Measurements from ENCODE around the gene FBXL5.

Gene FBXL5

DNA sequence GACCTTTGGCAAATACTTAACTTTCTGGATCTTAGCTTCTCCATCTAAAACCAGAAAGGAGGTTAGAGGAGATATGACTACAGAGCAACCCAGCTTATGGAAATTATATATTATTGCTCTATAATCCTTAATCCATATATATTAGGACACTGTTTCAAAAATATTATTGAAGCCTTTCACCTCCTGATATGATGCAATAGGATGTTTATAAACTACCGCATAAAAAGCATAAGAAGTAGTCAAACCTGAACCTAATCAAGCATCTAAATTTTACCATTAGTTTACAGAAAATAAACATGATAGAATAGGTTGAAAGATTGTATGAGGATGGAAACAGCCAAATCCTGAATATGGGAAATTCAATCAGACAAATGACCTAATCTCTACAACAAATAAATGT lies 20.9 kb upstream of the FBXL5 start:
- Histone ChIP-seq H3K23ac (ENCODE audit: low read depth, low read length, poor library complexity) (no peak overlapping the region), H2AK5ac (ENCODE audit: low read depth, low read length) (no peak overlapping the region), H2BK15ac (ENCODE audit: low read length) (no peak overlapping the region), H3K14ac (ENCODE audit: low read length) (no peak overlapping the region), H3K9me3 (replicated peaks in 1 of 2; ENCODE audit: control insufficient read depth in 2 of 2, insufficient read depth in 1 of 2, low read depth in 1 of 2, low read length in 2 of 2) (peaks cover 0 to 29% of the 10 kb centered on the region in 2 donors), H3K4ac (ENCODE audit: low read length) (no peak overlapping the region), H3K4me2 (ENCODE audit: insufficient read depth, low read length, poor library complexity, severe bottlenecking) (no peak overlapping the region), H3K27me3 (ENCODE audit: control insufficient read depth in 3 of 3, insufficient read depth in 3 of 3, low read depth in 1 of 3, low read length in 3 of 3) (no peaks in the 10 kb centered on the region), H3K18ac (ENCODE audit: low read length) (no peak overlapping the region), H2BK5ac (ENCODE audit: low read length) (no peak overlapping the region), H3K79me1 (ENCODE audit: low read depth, low read length) (peaks cover 4% of the 10 kb centered on the region), H2BK120ac (ENCODE audit: low read depth, low read length) (no peak overlapping the region), H3K9ac (ENCODE audit: low read depth, low read length, poor library complexity) (no peak overlapping the region), H3K4me3 (ENCODE audit: low read length in 2 of 2) (no peak overlapping the region), H4K91ac (ENCODE audit: low read depth, low read length, poor library complexity) (no peak overlapping the region), H3K27ac (replicated peaks; ENCODE audit: low read length) (no peak overlapping the region), H2BK12ac (ENCODE audit: low read length) (no peak overlapping the region), H3K4me1 (ENCODE audit: control insufficient read depth in 2 of 2, insufficient read depth in 1 of 2, low read depth in 1 of 2, low read length in 2 of 2) (no peaks in the 10 kb centered on the region), H3K36me3 (replicated peaks in 1 of 2; ENCODE audit: control insufficient read depth in 2 of 2, insufficient read depth in 2 of 2, low read length in 2 of 2) (peaks cover 2 to 67% of the 10 kb centered on the region in 2 donors), H2AFZ (ENCODE audit: low read length) (no peak overlapping the region), H4K8ac (ENCODE audit: low read depth, low read length) (no peak overlapping the region)
- no peak for DNase-seq (ENCODE audit: low spot score)
- no CpG with 5 or more reads among the region's 1 CpG for WGBS, 2 donors (ENCODE audit: extremely low coverage in 2 of 2, insufficient read length in 2 of 2, insufficient replicate concordance in 1 of 2)

DNA sequence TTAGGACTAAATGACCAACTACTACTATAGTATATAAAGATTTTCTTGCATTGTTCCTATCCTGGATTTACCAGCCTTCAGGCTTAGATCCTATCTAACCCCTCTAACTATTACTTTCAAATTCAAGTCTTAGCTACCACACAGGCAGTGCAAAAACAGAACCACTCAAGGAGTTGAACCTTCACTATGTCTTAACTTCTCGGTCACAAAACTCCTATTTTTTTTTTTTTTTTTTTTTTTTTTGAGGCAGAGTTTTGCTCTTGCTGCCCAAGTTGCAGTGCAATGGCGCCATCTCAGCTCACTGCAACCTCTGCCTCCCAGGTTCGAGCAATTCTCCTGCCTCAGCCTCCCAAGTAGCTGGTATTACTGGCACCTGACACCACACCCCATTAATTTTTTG lies 20.2 kb upstream of the FBXL5 start:
- H3K36me3 ChIP-seq (replicated peaks in 1 of 2; ENCODE audit: control insufficient read depth in 2 of 2, insufficient read depth in 2 of 2, low read length in 2 of 2): peaks cover 2 to 68% of the 10 kb centered on the region in 2 donors
- no peak overlapping the region for H3K23ac ChIP-seq (ENCODE audit: low read depth, low read length, poor library complexity)
- no peaks in the 10 kb centered on the region for H3K27me3 ChIP-seq (ENCODE audit: control insufficient read depth in 3 of 3, insufficient read depth in 3 of 3, low read depth in 1 of 3, low read length in 3 of 3)
- no peak overlapping the region for H4K8ac ChIP-seq (ENCODE audit: low read depth, low read length)
- no peak overlapping the region for H4K91ac ChIP-seq (ENCODE audit: low read depth, low read length, poor library complexity)
- H2BK15ac ChIP-seq (ENCODE audit: low read length): no peak overlapping the region
- H2AFZ ChIP-seq (ENCODE audit: low read length): no peak overlapping the region
- no peak overlapping the region for H3K18ac ChIP-seq (ENCODE audit: low read length)
- H3K79me1 ChIP-seq (ENCODE audit: low read depth, low read length): peaks cover 4% of the 10 kb centered on the region
- DNase-seq (ENCODE audit: low spot score): no peak
- no peak overlapping the region for H3K4me2 ChIP-seq (ENCODE audit: insufficient read depth, low read length, poor library complexity, severe bottlenecking)
- no peak overlapping the region for H3K14ac ChIP-seq (ENCODE audit: low read length)
- no peak overlapping the region for H2BK5ac ChIP-seq (ENCODE audit: low read length)
- H3K9me3 ChIP-seq (replicated peaks in 1 of 2; ENCODE audit: control insufficient read depth in 2 of 2, insufficient read depth in 1 of 2, low read depth in 1 of 2, low read length in 2 of 2): peaks cover 0 to 29% of the 10 kb centered on the region in 2 donors
- H3K4ac ChIP-seq (ENCODE audit: low read length): no peak overlapping the region
- WGBS, 2 donors (ENCODE audit: extremely low coverage in 2 of 2, insufficient read length in 2 of 2, insufficient replicate concordance in 1 of 2): no CpG with 5 or more reads among the region's 3 CpGs
- H2BK120ac ChIP-seq (ENCODE audit: low read depth, low read length): no peak overlapping the region
- no peak overlapping the region for H2BK12ac ChIP-seq (ENCODE audit: low read length)
- H3K9ac ChIP-seq (ENCODE audit: low read depth, low read length, poor library complexity): no peak overlapping the region
- no peak overlapping the region for H3K4me3 ChIP-seq (ENCODE audit: low read length in 2 of 2)
- H3K4me1 ChIP-seq (ENCODE audit: control insufficient read depth in 2 of 2, insufficient read depth in 1 of 2, low read depth in 1 of 2, low read length in 2 of 2): no peaks in the 10 kb centered on the region
- H2AK5ac ChIP-seq (ENCODE audit: low read depth, low read length): no peak overlapping the region
- no peak overlapping the region for H3K27ac ChIP-seq (replicated peaks; ENCODE audit: low read length)

GRCh38 chr4:15674926-15675325 lies 19.8 kb upstream of the FBXL5 start:
- H3K4ac ChIP-seq (ENCODE audit: low read length): no peak overlapping the region
- no peak overlapping the region for H3K9ac ChIP-seq (ENCODE audit: low read depth, low read length, poor library complexity)
- H2BK5ac ChIP-seq (ENCODE audit: low read length): no peak overlapping the region
- no peak for DNase-seq (ENCODE audit: low spot score)
- H3K23ac ChIP-seq (ENCODE audit: low read depth, low read length, poor library complexity): no peak overlapping the region
- no peak overlapping the region for H2BK15ac ChIP-seq (ENCODE audit: low read length)
- no peak overlapping the region for H3K4me2 ChIP-seq (ENCODE audit: insufficient read depth, low read length, poor library complexity, severe bottlenecking)
- WGBS, 2 donors (ENCODE audit: extremely low coverage in 2 of 2, insufficient read length in 2 of 2, insufficient replicate concordance in 1 of 2): no CpG with 5 or more reads among the region's 4 CpGs
- H2BK12ac ChIP-seq (ENCODE audit: low read length): no peak overlapping the region
- H2BK120ac ChIP-seq (ENCODE audit: low read depth, low read length): no peak overlapping the region
- no peaks in the 10 kb centered on the region for H3K4me1 ChIP-seq (ENCODE audit: control insufficient read depth in 2 of 2, insufficient read depth in 1 of 2, low read depth in 1 of 2, low read length in 2 of 2)
- no peak overlapping the region for H3K18ac ChIP-seq (ENCODE audit: low read length)
- no peak overlapping the region for H3K4me3 ChIP-seq (ENCODE audit: low read length in 2 of 2)
- no peak overlapping the region for H4K8ac ChIP-seq (ENCODE audit: low read depth, low read length)
- no peak overlapping the region for H2AFZ ChIP-seq (ENCODE audit: low read length)
- H3K27me3 ChIP-seq (ENCODE audit: control insufficient read depth in 3 of 3, insufficient read depth in 3 of 3, low read depth in 1 of 3, low read length in 3 of 3): no peaks in the 10 kb centered on the region
- H3K36me3 ChIP-seq (replicated peaks in 1 of 2; ENCODE audit: control insufficient read depth in 2 of 2, insufficient read depth in 2 of 2, low read length in 2 of 2): peaks cover 2 to 70% of the 10 kb centered on the region in 2 donors
- H2AK5ac ChIP-seq (ENCODE audit: low read depth, low read length): no peak overlapping the region
- peaks cover 4% of the 10 kb centered on the region for H3K79me1 ChIP-seq (ENCODE audit: low read depth, low read length)
- H3K14ac ChIP-seq (ENCODE audit: low read length): no peak overlapping the region
- H4K91ac ChIP-seq (ENCODE audit: low read depth, low read length, poor library complexity): no peak overlapping the region
- no peak overlapping the region for H3K27ac ChIP-seq (replicated peaks; ENCODE audit: low read length)
- H3K9me3 ChIP-seq (replicated peaks in 1 of 2; ENCODE audit: control insufficient read depth in 2 of 2, insufficient read depth in 1 of 2, low read depth in 1 of 2, low read length in 2 of 2): peaks cover 0 to 29% of the 10 kb centered on the region in 2 donors

DNA sequence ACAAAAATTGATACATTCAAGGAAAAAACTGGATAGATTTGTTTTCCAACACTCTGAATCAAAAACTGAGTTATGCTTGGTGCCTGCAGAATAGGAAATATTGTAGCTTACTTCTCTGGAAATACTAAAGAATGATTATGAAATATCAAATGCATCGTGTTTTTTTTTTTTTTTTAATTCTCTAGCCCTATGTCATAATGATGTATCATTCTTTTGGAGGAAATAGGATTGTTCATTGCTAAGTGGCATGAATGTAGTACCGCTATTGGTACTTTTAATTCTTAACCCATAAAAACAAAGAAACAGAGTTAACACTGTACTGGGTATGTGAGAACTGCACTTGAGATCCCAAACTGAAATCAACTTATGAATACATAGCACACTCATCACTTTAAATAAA lies 18.9 kb upstream of the FBXL5 start:
- Histone ChIP-seq H3K27me3 (ENCODE audit: control insufficient read depth in 3 of 3, insufficient read depth in 3 of 3, low read depth in 1 of 3, low read length in 3 of 3) (no peaks in the 10 kb centered on the region), H2AFZ (ENCODE audit: low read length) (no peak overlapping the region), H3K36me3 (replicated peaks in 1 of 2; ENCODE audit: control insufficient read depth in 2 of 2, insufficient read depth in 2 of 2, low read length in 2 of 2) (peaks cover 2 to 70% of the 10 kb centered on the region in 2 donors), H3K9me3 (replicated peaks in 1 of 2; ENCODE audit: control insufficient read depth in 2 of 2, insufficient read depth in 1 of 2, low read depth in 1 of 2, low read length in 2 of 2) (peaks cover 0 to 23% of the 10 kb centered on the region in 2 donors), H3K9ac (ENCODE audit: low read depth, low read length, poor library complexity) (no peak overlapping the region), H3K14ac (ENCODE audit: low read length) (no peak overlapping the region), H4K91ac (ENCODE audit: low read depth, low read length, poor library complexity) (no peak overlapping the region), H3K23ac (ENCODE audit: low read depth, low read length, poor library complexity) (no peak overlapping the region), H3K27ac (replicated peaks; ENCODE audit: low read length) (no peak overlapping the region), H3K4me1 (ENCODE audit: control insufficient read depth in 2 of 2, insufficient read depth in 1 of 2, low read depth in 1 of 2, low read length in 2 of 2) (no peaks in the 10 kb centered on the region), H3K4me3 (ENCODE audit: low read length in 2 of 2) (no peak overlapping the region), H3K4me2 (ENCODE audit: insufficient read depth, low read length, poor library complexity, severe bottlenecking) (no peak overlapping the region), H4K8ac (ENCODE audit: low read depth, low read length) (no peak overlapping the region), H3K18ac (ENCODE audit: low read length) (no peak overlapping the region), H2BK120ac (ENCODE audit: low read depth, low read length) (no peak overlapping the region), H2BK12ac (ENCODE audit: low read length) (no peak overlapping the region), H2BK15ac (ENCODE audit: low read length) (no peak overlapping the region), H3K79me1 (ENCODE audit: low read depth, low read length) (peaks cover 4% of the 10 kb centered on the region), H2AK5ac (ENCODE audit: low read depth, low read length) (no peak overlapping the region), H3K4ac (ENCODE audit: low read length) (no peak overlapping the region), H2BK5ac (ENCODE audit: low read length) (no peak overlapping the region)
- WGBS, 2 donors (ENCODE audit: extremely low coverage in 2 of 2, insufficient read length in 2 of 2, insufficient replicate concordance in 1 of 2): no CpG with 5 or more reads among the region's 2 CpGs
- DNase-seq (ENCODE audit: low spot score): no peak
